ENCODE data around the gene TIFAB.
A peak's percentile ranks its signal among the peaks of the same experiment; 100 is the strongest.

TIFAB gene

GRCh38 chr5:135488727-135489465 lies 36.7 kb upstream of the TIFAB start:
- CTCF ChIA-PET: interaction anchor here (1.2 to 1.8 kb wide), 4 partner anchors 26 to 61 kb away, joined by 3 to 6 read pairs (median 4); no protein-coding TSS in a partner anchor
- Mint-ChIP-seq H3K4me3 (no peak overlapping the region), H3K36me3 (peaks cover 2% of the 10 kb centered on the region)

GRCh38 chr5:135487839-135488514 lies 35.8 kb upstream of the TIFAB start:
- CTCF ChIA-PET: interaction anchor here (1.0 to 1.8 kb wide), 5 partner anchors 25 to 66 kb away, joined by 3 to 6 read pairs (median 4); no protein-coding TSS in a partner anchor
- H3K36me3 Mint-ChIP-seq: peaks cover 2% of the 10 kb centered on the region
- peaks cover 83% of the 10 kb centered on the region for H3K27me3 Mint-ChIP-seq
- H3K27ac Mint-ChIP-seq: no peak overlapping the region
- peak; percentile 13 for DNase-seq
- peaks cover 5% of the 10 kb centered on the region for H3K4me1 Mint-ChIP-seq
- no peaks in the 10 kb centered on the region for H3K9me3 Mint-ChIP-seq
- no peak overlapping the region for H3K4me3 Mint-ChIP-seq

More at GRCh38 chr5:135488727-135489465, 36.7 kb upstream of the TIFAB start:
- H3K4me1 Mint-ChIP-seq: peaks cover 5% of the 10 kb centered on the region
- DNase-seq: peak; percentile 16
- H3K27ac Mint-ChIP-seq: no peak overlapping the region
- peaks cover 92% of the 10 kb centered on the region for H3K27me3 Mint-ChIP-seq
- H3K9me3 Mint-ChIP-seq: no peaks in the 10 kb centered on the region

GRCh38 chr5:135487037-135487395 lies 34.9 kb upstream of the TIFAB start:
- peaks cover 2% of the 10 kb centered on the region for H3K36me3 Mint-ChIP-seq
- DNase-seq: peak; percentile 10
- no peaks in the 10 kb centered on the region for H3K9me3 Mint-ChIP-seq
- no peak overlapping the region for H3K4me3 Mint-ChIP-seq
- CTCF ChIA-PET: interaction anchor here (0.8 to 1.8 kb wide), 3 partner anchors 24 to 79 kb away, joined by 3 to 6 read pairs (median 3); no protein-coding TSS in a partner anchor
- peaks cover 73% of the 10 kb centered on the region for H3K27me3 Mint-ChIP-seq
- H3K27ac Mint-ChIP-seq: no peak overlapping the region
- peaks cover 5% of the 10 kb centered on the region for H3K4me1 Mint-ChIP-seq

- CTCF ChIA-PET: interaction anchor here (0.8 kb wide), 1 partner anchor 80 kb away, joined by 3 read pairs; no protein-coding TSS in a partner anchor
- no peak overlapping the region for H3K27ac Mint-ChIP-seq
- peaks cover 2% of the 10 kb centered on the region for H3K36me3 Mint-ChIP-seq
- no peak overlapping the region for H3K4me3 Mint-ChIP-seq
- peak; percentile 13 for DNase-seq
- H3K27me3 Mint-ChIP-seq: peaks cover 67% of the 10 kb centered on the region
- peaks cover 5% of the 10 kb centered on the region for H3K4me1 Mint-ChIP-seq
- H3K9me3 Mint-ChIP-seq: no peaks in the 10 kb centered on the region
These were observed 34.2 kb upstream of the TIFAB start for GRCh38 chr5:135486131-135487036.

- no peaks in the 10 kb centered on the region for H3K9me3 Mint-ChIP-seq
- no peaks in the 10 kb centered on the region for H3K36me3 Mint-ChIP-seq
- no peak overlapping the region for H3K4me3 Mint-ChIP-seq
- peak; percentile 14 for DNase-seq
- peaks cover 2% of the 10 kb centered on the region for H3K4me1 Mint-ChIP-seq
- peaks cover 50% of the 10 kb centered on the region for H3K27me3 Mint-ChIP-seq
- CTCF ChIA-PET: no interaction called here
- H3K27ac Mint-ChIP-seq: no peak overlapping the region
These were observed 32.5 kb upstream of the TIFAB start for GRCh38 chr5:135484674-135485086.

GRCh38 chr5:135483254-135483653 lies 31.1 kb upstream of the TIFAB start:
- Mint-ChIP-seq H3K27me3 (peaks cover 35% of the 10 kb centered on the region), H3K4me3 (no peak overlapping the region), H3K9me3 (no peaks in the 10 kb centered on the region), H3K4me1 (no peaks in the 10 kb centered on the region), H3K36me3 (no peaks in the 10 kb centered on the region), H3K27ac (no peak overlapping the region)
- peak; percentile 2 for DNase-seq
- CTCF ChIA-PET: no interaction called here

GRCh38 chr5:135482381-135482933 lies 30.3 kb upstream of the TIFAB start:
- CTCF ChIA-PET: no interaction called here
- DNase-seq: no peak

GRCh38 chr5:135481909-135482311 lies 29.8 kb upstream of the TIFAB start:
- CTCF ChIA-PET: no interaction called here
- no peak overlapping the region for H3K4me3 Mint-ChIP-seq
- H3K4me1 Mint-ChIP-seq: no peaks in the 10 kb centered on the region
- DNase-seq: no peak
- no peaks in the 10 kb centered on the region for H3K36me3 Mint-ChIP-seq
- no peaks in the 10 kb centered on the region for H3K9me3 Mint-ChIP-seq
- H3K27me3 Mint-ChIP-seq: peaks cover 30% of the 10 kb centered on the region
- H3K27ac Mint-ChIP-seq: no peak overlapping the region

More at GRCh38 chr5:135482381-135482933, 30.3 kb upstream of the TIFAB start:
- Mint-ChIP-seq H3K4me3 (no peak overlapping the region), H3K27me3 (peaks cover 35% of the 10 kb centered on the region), H3K27ac (no peak overlapping the region), H3K9me3 (no peaks in the 10 kb centered on the region), H3K36me3 (no peaks in the 10 kb centered on the region), H3K4me1 (no peaks in the 10 kb centered on the region)

GRCh38 chr5:135481387-135481786 lies 29.2 kb upstream of the TIFAB start:
- Mint-ChIP-seq H3K27ac (no peak overlapping the region), H3K36me3 (no peaks in the 10 kb centered on the region), H3K4me1 (no peaks in the 10 kb centered on the region), H3K4me3 (no peak overlapping the region), H3K9me3 (no peaks in the 10 kb centered on the region), H3K27me3 (peaks cover 26% of the 10 kb centered on the region)
- CTCF ChIA-PET: no interaction called here
- DNase-seq: no peak

GRCh38 chr5:135480511-135480910 lies 28.4 kb upstream of the TIFAB start:
- DNase-seq: no peak
- CTCF ChIA-PET: interaction anchor here (0.9 to 3.0 kb wide), 6 partner anchors 14 to 85 kb away, joined by 3 to 9 read pairs (median 4); no protein-coding TSS in a partner anchor
- Mint-ChIP-seq H3K27ac (no peak overlapping the region), H3K4me1 (no peaks in the 10 kb centered on the region), H3K27me3 (peaks cover 22% of the 10 kb centered on the region), H3K9me3 (no peaks in the 10 kb centered on the region), H3K4me3 (no peak overlapping the region), H3K36me3 (no peaks in the 10 kb centered on the region)

- H3K4me3 Mint-ChIP-seq: no peak overlapping the region
- CTCF ChIA-PET: interaction anchor here (0.7 to 3.0 kb wide), 4 partner anchors 17 to 73 kb away, joined by 3 to 9 read pairs (median 4); no protein-coding TSS in a partner anchor
- H3K4me1 Mint-ChIP-seq: no peaks in the 10 kb centered on the region
- H3K36me3 Mint-ChIP-seq: no peaks in the 10 kb centered on the region
- no peak overlapping the region for H3K27ac Mint-ChIP-seq
- H3K9me3 Mint-ChIP-seq: no peaks in the 10 kb centered on the region
- no peak for DNase-seq
- peaks cover 17% of the 10 kb centered on the region for H3K27me3 Mint-ChIP-seq
These were observed 26.8 kb upstream of the TIFAB start for GRCh38 chr5:135478938-135479337.

- Mint-ChIP-seq H3K9me3 (no peaks in the 10 kb centered on the region), H3K4me3 (no peak overlapping the region), H3K27ac (no peak overlapping the region), H3K27me3 (peaks cover 24% of the 10 kb centered on the region), H3K36me3 (no peaks in the 10 kb centered on the region), H3K4me1 (no peaks in the 10 kb centered on the region)
- CTCF ChIA-PET: interaction anchor here (3.0 kb wide), 1 partner anchor 15 kb away, joined by 9 read pairs; no protein-coding TSS in a partner anchor
- DNase-seq: no peak
These were observed 25.5 kb upstream of the TIFAB start for GRCh38 chr5:135477613-135478066.

GRCh38 chr5:135476615-135477581 lies 24.7 kb upstream of the TIFAB start:
- DNase-seq: no peak
- Mint-ChIP-seq H3K27me3 (peaks cover 29% of the 10 kb centered on the region), H3K27ac (no peak overlapping the region), H3K36me3 (no peaks in the 10 kb centered on the region), H3K9me3 (no peaks in the 10 kb centered on the region), H3K4me3 (no peak overlapping the region), H3K4me1 (no peaks in the 10 kb centered on the region)
- CTCF ChIA-PET: no interaction called here
